ENCODE measurements around the gene NOL3. TPM values are rescaled to one million over a fixed set of nuclear protein-coding genes. Genes with fewer than 3 reads are reported as not detected.

The NOL3 gene
- total and polyA plus RNA-seq, 2 of the 13 experiments (the other 11 are each of a cell fraction or from before 2014, with no cell fraction given) = 5.7 to 20.5 TPM

- TF ChIP-seq ZNF800 (CRISPR knock-in tag; IDR thresholded peaks at IDR 0.05) (peak; percentile 93), HNF4A (CRISPR knock-in tag; IDR thresholded peaks at IDR 0.05) (no peak), MBNL3 (CRISPR knock-in tag; conservative IDR thresholded peaks at IDR 0.05) (no peak), ZBTB4 (CRISPR knock-in tag; IDR thresholded peaks at IDR 0.05; ENCODE audit: borderline replicate concordance) (no peak), PHF21A (CRISPR knock-in tag; IDR thresholded peaks at IDR 0.05) (no peak; the same call in 1 of the 2 replicates), NFE2L1 (CRISPR knock-in tag; IDR thresholded peaks at IDR 0.05; ENCODE audit: borderline replicate concordance) (no peak), ZKSCAN1 (IDR thresholded peaks at IDR 0.05; ENCODE audit: low read length) (no peak; the same call in 1 of the 2 replicates), ZNF556 (CRISPR knock-in tag; IDR thresholded peaks at IDR 0.05; ENCODE audit: borderline replicate concordance) (peak; percentile 94), ZNF709 (CRISPR knock-in tag; IDR thresholded peaks at IDR 0.05) (peak; percentile 64; the same call in 1 of the 2 replicates), KDM3A (CRISPR knock-in tag; IDR thresholded peaks at IDR 0.05; ENCODE audit: low read depth) (0 out of 2 replicates have a peak, but pooled peaks have one; percentile 56), ZNF142 (CRISPR knock-in tag; IDR thresholded peaks at IDR 0.05) (peak; percentile 76), ZNF329 (CRISPR knock-in tag; IDR thresholded peaks at IDR 0.05; ENCODE audit: low read depth) (0 out of 2 replicates have a peak, but pooled peaks have one; percentile 34), ZNF570 (CRISPR knock-in tag; IDR thresholded peaks at IDR 0.05; ENCODE audit: borderline replicate concordance) (no peak), MIXL1 (CRISPR knock-in tag; IDR thresholded peaks at IDR 0.05) (0 out of 2 replicates have a peak, but pooled peaks have one; percentile 23), POLR2A (IDR thresholded peaks at IDR 0.05; ENCODE audit: insufficient read depth in 1 of 2, low read depth in 2 of 2, low read length in 2 of 2) (no peak), NR1H2 (CRISPR knock-in tag; IDR thresholded peaks at IDR 0.05; ENCODE audit: borderline replicate concordance, low read depth) (no peak), BHLHE40 (IDR thresholded peaks at IDR 0.05; ENCODE audit: low read length) (peak; percentile 69), RAD21 (CRISPR knock-in tag; IDR thresholded peaks at IDR 0.05) (peak; percentile 100)
These were observed 14.8 kb upstream of the NOL3 start (continued) for GRCh38 chr16:67155295-67156142.
